GM12891 (cell line): ENCODE data around the gene SERPINB6.

Experiments
- POLR2A ChIP-seq: IDR thresholded peaks from 2 replicates; pipeline ENCODE4 v1.6.1; 2011; ENCODE audit warnings: low read depth, low read length, control low read depth
- POLR2AphosphoS5 ChIP-seq: IDR thresholded peaks from 2 replicates; pipeline ENCODE4 v1.6.1; 2011; ENCODE audit warnings: low read depth, low read length, control low read depth
- POU2F2 ChIP-seq: IDR thresholded peaks from 2 replicates; pipeline ENCODE4 v1.6.1; 2011; ENCODE audit warnings: low read depth, mild to moderate bottlenecking, control low read depth, low read length, moderate library complexity
- SPI1 ChIP-seq: IDR thresholded peaks from 2 replicates; pipeline ENCODE4 v1.6.1; 2011; ENCODE audit warnings: low read depth, low read length, control low read depth
- TAF1 ChIP-seq: IDR thresholded peaks from 2 replicates; pipeline ENCODE4 v1.6.1; 2011; ENCODE audit warnings: low read depth, low read length, control low read depth

- TF ChIP-seq POLR2A (no peak), TAF1 (no peak), POLR2AphosphoS5 (no peak), POU2F2 (no peak), SPI1 (no peak)
These were observed 23.9 kb downstream of the SERPINB6 start for GRCh38 chr6:2947445-2947844.
